IMR-90 (cell line): ENCODE data around the gene SIGLEC12. TPM values are rescaled to one million over a fixed set of nuclear protein-coding genes. Genes with fewer than 3 reads are reported as not detected.

Source experiments
- ATAC-seq: fragments of 200-7000 bp; cut with Tn5 transposase; 2 replicates; pipeline ENCODE4 v1.9.1; 2020; ENCODE audit warnings: low read depth, mild to moderate bottlenecking, moderate library complexity
- BruUV-seq: library from RNA; stranded (reverse); fragments of 400-500 nt; replicated peaks from 2 replicates; lab custom pipeline; 2021; lab: Mats Ljungman, UMichigan
- CTCF ChIA-PET: fragments of 300-600 bp; formaldehyde crosslinking; extraction: SDS; loops from one replicate; lab custom pipeline; 2021; ENCODE audit warnings: antibody characterized with exemption; lab: Yijun Ruan, JAX
- POLR2A ChIA-PET: fragments of 300-600 bp; sonication (Branson Sonifier 250); formaldehyde crosslinking; loops from one replicate; lab custom pipeline; 2022; ENCODE audit warnings: antibody characterized with exemption; ENCODE audit not compliant: unreplicated experiment; lab: Charles Lee
- DNase-seq: peaks from one replicate; pipeline ENCODE4 v3.0.0; 2013
- H2AFZ ChIP-seq: replicated peaks from 2 replicates; pipeline ENCODE3; 2013; ENCODE audit warnings: low read length, mild to moderate bottlenecking; ENCODE audit not compliant: poor library complexity
- H2AK5ac ChIP-seq: 2 replicates; pipeline ENCODE4 v1.6.1; 2013; ENCODE audit warnings: low read depth, low read length, inconsistent platforms
- H2AK9ac ChIP-seq: replicated peaks from 2 replicates; pipeline ENCODE3; 2013; ENCODE audit warnings: mild to moderate bottlenecking, low read depth, low read length, moderate library complexity; ENCODE audit not compliant: poor library complexity
- H2BK120ac ChIP-seq: 2 replicates; pipeline ENCODE4 v1.6.1; 2013; ENCODE audit warnings: low read depth, low read length, inconsistent platforms
- H2BK15ac ChIP-seq: 3 replicates; pipeline ENCODE4 v1.6.1; 2013; ENCODE audit warnings: low read depth, low read length, inconsistent platforms
- H2BK20ac ChIP-seq: 2 replicates; pipeline ENCODE4 v1.6.1; 2013; ENCODE audit warnings: low read depth, mild to moderate bottlenecking, inconsistent platforms, low read length, moderate library complexity
- H2BK5ac ChIP-seq: 2 replicates; pipeline ENCODE4 v1.6.1; 2013; ENCODE audit warnings: mild to moderate bottlenecking, low read depth, low read length, inconsistent platforms; ENCODE audit not compliant: poor library complexity, severe bottlenecking
- H3K14ac ChIP-seq: replicated peaks from 2 replicates; pipeline ENCODE4 v1.6.1; 2013; ENCODE audit warnings: low read depth, low read length, inconsistent platforms
- H3K18ac ChIP-seq: 2 replicates; pipeline ENCODE4 v1.6.1; 2013; ENCODE audit warnings: low read depth, low read length, control low read depth
- H3K23ac ChIP-seq: 2 replicates; pipeline ENCODE4 v1.6.1; 2013; ENCODE audit warnings: low read depth, low read length, inconsistent platforms
- H3K27ac ChIP-seq: 2 replicates; pipeline ENCODE4 v1.5.1; 2013; ENCODE audit warnings: mild to moderate bottlenecking, control low read depth, low read length; ENCODE audit not compliant: insufficient read depth
- H3K27me3 ChIP-seq: 2 replicates; pipeline ENCODE4 v1.6.1; 2013; ENCODE audit warnings: low read length; ENCODE audit not compliant: control insufficient read depth, insufficient read depth
- H3K36me3 ChIP-seq: 2 replicates; pipeline ENCODE4 v1.6.1; 2013; ENCODE audit warnings: low read length, mixed read lengths; ENCODE audit not compliant: control insufficient read depth, insufficient read depth
- H3K4ac ChIP-seq: 2 replicates; pipeline ENCODE4 v1.6.1; 2013; ENCODE audit warnings: low read depth, low read length, inconsistent platforms
- H3K4me1 ChIP-seq: 2 replicates; pipeline ENCODE4 v1.6.1; 2013; ENCODE audit warnings: low read length, mixed read lengths; ENCODE audit not compliant: control insufficient read depth, insufficient read depth
- H3K4me2 ChIP-seq: 2 replicates; pipeline ENCODE4 v1.6.1; 2013; ENCODE audit warnings: low read depth, mild to moderate bottlenecking, control low read depth, low read length, moderate library complexity
- H3K4me3 ChIP-seq: 2 replicates; pipeline ENCODE4 v1.5.1; 2013; ENCODE audit warnings: low read depth, mild to moderate bottlenecking, control low read depth, low read length, moderate library complexity; ENCODE audit not compliant: insufficient read depth
- H3K56ac ChIP-seq: 2 replicates; pipeline ENCODE4 v1.6.1; 2013; ENCODE audit warnings: low read length, inconsistent platforms; ENCODE audit not compliant: insufficient read depth; ENCODE audit errors: extremely low read depth
- H3K79me1 ChIP-seq, 2 experiments: 2 replicates each; pipeline ENCODE4 v1.6.1; 2013; ENCODE audit warnings: low read length in 2 of 2, inconsistent platforms in 1 of 2, low read depth in 1 of 2
- H3K9ac ChIP-seq: 2 replicates; pipeline ENCODE4 v1.6.1; 2013; ENCODE audit warnings: low read depth, low read length, control low read depth
- H3K9me1 ChIP-seq: 2 replicates; pipeline ENCODE4 v1.6.1; 2013; ENCODE audit warnings: low read length, inconsistent platforms; ENCODE audit not compliant: insufficient read depth
- H3K9me3 ChIP-seq: 2 replicates; pipeline ENCODE4 v1.6.1; 2013; ENCODE audit warnings: low read length; ENCODE audit not compliant: control insufficient read depth, insufficient read depth
- H4K20me1 ChIP-seq: 2 replicates; pipeline ENCODE4 v1.6.1; 2013; ENCODE audit warnings: low read length, inconsistent platforms; ENCODE audit not compliant: insufficient read depth
- H4K5ac ChIP-seq: 2 replicates; pipeline ENCODE4 v1.6.1; 2013; ENCODE audit warnings: mild to moderate bottlenecking, low read depth, low read length, control low read depth
- H4K8ac ChIP-seq, 2 experiments: 2 replicates each; pipeline ENCODE4 v1.6.1; 2013; ENCODE audit warnings: low read depth in 2 of 2, low read length in 2 of 2, control low read depth in 1 of 2, inconsistent platforms in 1 of 2
- H4K91ac ChIP-seq: 2 replicates; pipeline ENCODE4 v1.6.1; 2013; ENCODE audit warnings: low read depth, low read length, inconsistent platforms; ENCODE audit not compliant: insufficient read depth
- BHLHE40 ChIP-seq: fragments of 150-350 bp; IDR thresholded peaks from 2 replicates; pipeline ENCODE4 v1.6.1; 2016; ENCODE audit warnings: mild to moderate bottlenecking, low read depth, low read length
- CEBPB ChIP-seq: IDR thresholded peaks from 2 replicates; pipeline ENCODE4 v1.6.1; 2012; ENCODE audit warnings: low read depth, low read length, improper control_type of control experiment
- CHD1 ChIP-seq: IDR thresholded peaks from 2 replicates; pipeline ENCODE4 v1.6.1; 2012; ENCODE audit warnings: low read depth, low read length, improper control_type of control experiment
- MAFK ChIP-seq: IDR thresholded peaks from 2 replicates; pipeline ENCODE4 v1.6.1; 2012; ENCODE audit warnings: low read depth, low read length, improper control_type of control experiment
- MAZ ChIP-seq: IDR thresholded peaks from 2 replicates; pipeline ENCODE4 v1.6.1; 2012; ENCODE audit warnings: low read depth, mild to moderate bottlenecking, low read length, improper control_type of control experiment, moderate library complexity, borderline replicate concordance
- NFE2L2 ChIP-seq: fragments of 150-350 bp; IDR thresholded peaks from 2 replicates; pipeline ENCODE4 v1.6.1; 2016; ENCODE audit warnings: low read depth, mild to moderate bottlenecking, low read length
- POLR2A ChIP-seq: IDR thresholded peaks from 2 replicates; pipeline ENCODE4 v1.6.1; 2012; ENCODE audit warnings: mild to moderate bottlenecking, low read depth, low read length
- RAD21 ChIP-seq: IDR thresholded peaks from 2 replicates; pipeline ENCODE4 v1.6.1; 2012; ENCODE audit warnings: low read length, improper control_type of control experiment
- RFX5 ChIP-seq: IDR thresholded peaks from 2 replicates; pipeline ENCODE4 v1.8.0; 2012; ENCODE audit warnings: low read depth, mild to moderate bottlenecking, low read length, moderate library complexity
- WGBS, 2 experiments: methylation state at CpG; one replicate each; pipeline versions ENCODE4 v1.1.5 to v1.1.7; 2013; ENCODE audit warnings: missing lambda C conversion rate in 2 of 2; ENCODE audit not compliant: insufficient read length in 1 of 2; ENCODE audit errors: extremely low coverage in 2 of 2; 5-methylcytosine and 5-hydroxymethylcytosine counted together
- dilution Hi-C: fragments of 300-500 bp; cut with HindIII; formaldehyde crosslinking; loops from one replicate; pipeline ENCODE4 v1.14.3; 2018; ENCODE audit warnings: low sequenced_read_pairs; ENCODE audit not compliant: unreplicated experiment
- in situ Hi-C: fragments of 300-500 bp; cut with MboI; formaldehyde crosslinking; loops from 3 replicates; pipeline ENCODE4 v1.14.3; 2019; ENCODE audit warnings: low sequenced_read_pairs, inconsistent platforms, mixed read lengths
- intact Hi-C: fragments of 100-400 bp; cut with micrococcal nuclease; formaldehyde crosslinking; loops from 2 replicates; pipeline ENCODE4 v1.10.0; 2022
- polyA plus RNA-seq, 3 experiments: library from polyadenylated mRNA; depleted of rRNA; stranded (reverse); fragments of >200 nt; gene quantifications; 2 replicates each; pipeline ENCODE4 v1.2.3, GENCODE V29; 2012; ENCODE audit warnings: low replicate concordance in 1 of 3
- total RNA-seq: library from RNA; depleted of rRNA; stranded (reverse); fragments of >200 nt; gene quantifications from 2 replicates; pipeline ENCODE4 v1.2.3, GENCODE V29; 2012
- TF ChIP-seq, protein P1 (sequence below): fragments of 150-350 bp; IDR thresholded peaks from 2 replicates; pipeline ENCODE4 v1.6.1; 2017; ENCODE audit warnings: mild to moderate bottlenecking, antibody characterized with exemption, low read length, low read depth

The SIGLEC12 gene
- total and polyA plus RNA-seq, 2 of the 4 experiments (the other 2 are of a cell fraction) = not detected

DNA sequence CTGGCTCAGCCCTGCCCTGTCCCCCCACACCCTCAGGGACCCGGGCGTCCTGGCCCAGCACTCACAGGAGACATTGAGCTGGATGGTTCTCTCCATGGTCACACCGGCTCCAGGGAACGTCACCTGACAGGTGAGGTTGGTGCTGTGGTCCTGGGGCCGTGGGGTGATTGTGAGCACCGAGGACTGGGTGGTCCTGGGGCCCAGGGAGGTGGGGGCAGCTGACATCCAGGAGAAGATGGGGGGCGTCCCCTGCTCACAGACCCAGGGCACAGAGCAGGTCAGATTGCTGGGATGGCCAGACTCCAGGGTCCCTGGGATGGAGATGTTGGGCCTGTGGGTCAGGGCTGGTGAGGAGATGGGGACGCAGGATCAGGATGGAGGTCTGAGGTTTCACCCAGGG is 29.0 kb upstream of the SIGLEC12 start:
- Histone ChIP-seq H2AK9ac (no peak overlapping the region), H3K4me3 (no peak overlapping the region), H2AFZ (no peak overlapping the region), H3K23ac (no peak overlapping the region), H4K8ac (no peak overlapping the region), H2AK5ac (no peak overlapping the region), H3K9me1 (no peaks in the 10 kb centered on the region), H3K9ac (no peak overlapping the region), H3K9me3 (0 out of 2 replicates have a peak, but pooled peaks cover 2% of the 10 kb centered on the region), H3K14ac (no peak overlapping the region), H4K91ac (no peak overlapping the region), H2BK20ac (no peak overlapping the region), H3K79me1 (no peaks in the 10 kb centered on the region), H3K56ac (no peak overlapping the region), H3K4ac (no peak overlapping the region), H4K20me1 (no peaks in the 10 kb centered on the region), H3K4me1 (no peaks in the 10 kb centered on the region), H3K27ac (no peak overlapping the region), H2BK15ac (no peak overlapping the region), H2BK120ac (no peak overlapping the region), H4K5ac (no peak overlapping the region), H3K27me3 (no peaks in the 10 kb centered on the region), H3K18ac (no peak overlapping the region), H2BK5ac (no peak overlapping the region), H3K36me3 (no peaks in the 10 kb centered on the region), H3K4me2 (no peak overlapping the region)
- 60% methylated on average over 1 of the region's 8 CpGs; no CpG with 5 or more reads in 1 of the 2 experiments for WGBS, 2 experiments
- dilution Hi-C loops = no loop called here
- CTCF ChIA-PET = no interaction called here
- intact Hi-C loops = no loop called here
- in situ Hi-C loops = no loop called here
- TF ChIP-seq MAFK = no peak
- no peak for TF ChIP-seq MAZ
- no peak for TF ChIP-seq NFE2L2
- TF ChIP-seq BHLHE40 = no peak
- no peak for TF ChIP-seq POLR2A
- no peak for TF ChIP-seq CEBPB
- TF ChIP-seq, protein P1, sequence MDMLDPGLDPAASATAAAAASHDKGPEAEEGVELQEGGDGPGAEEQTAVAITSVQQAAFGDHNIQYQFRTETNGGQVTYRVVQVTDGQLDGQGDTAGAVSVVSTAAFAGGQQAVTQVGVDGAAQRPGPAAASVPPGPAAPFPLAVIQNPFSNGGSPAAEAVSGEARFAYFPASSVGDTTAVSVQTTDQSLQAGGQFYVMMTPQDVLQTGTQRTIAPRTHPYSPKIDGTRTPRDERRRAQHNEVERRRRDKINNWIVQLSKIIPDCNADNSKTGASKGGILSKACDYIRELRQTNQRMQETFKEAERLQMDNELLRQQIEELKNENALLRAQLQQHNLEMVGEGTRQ = no peak
- no peak for TF ChIP-seq RFX5
- no peak for TF ChIP-seq CHD1
- no peak for TF ChIP-seq RAD21
- no peak for DNase-seq
- POLR2A ChIA-PET = no interaction called here
- no TSS peak for BruUV-seq
- no peak for ATAC-seq
